ENCODE measurements around the gene XYLB. TPM values are rescaled to one million over a fixed set of nuclear protein-coding genes. Genes with fewer than 3 reads are reported as not detected.

XYLB gene
- total and polyA plus RNA-seq, 4 donors = 0.15 to 6.2 (median 1.6) TPM

DNA sequence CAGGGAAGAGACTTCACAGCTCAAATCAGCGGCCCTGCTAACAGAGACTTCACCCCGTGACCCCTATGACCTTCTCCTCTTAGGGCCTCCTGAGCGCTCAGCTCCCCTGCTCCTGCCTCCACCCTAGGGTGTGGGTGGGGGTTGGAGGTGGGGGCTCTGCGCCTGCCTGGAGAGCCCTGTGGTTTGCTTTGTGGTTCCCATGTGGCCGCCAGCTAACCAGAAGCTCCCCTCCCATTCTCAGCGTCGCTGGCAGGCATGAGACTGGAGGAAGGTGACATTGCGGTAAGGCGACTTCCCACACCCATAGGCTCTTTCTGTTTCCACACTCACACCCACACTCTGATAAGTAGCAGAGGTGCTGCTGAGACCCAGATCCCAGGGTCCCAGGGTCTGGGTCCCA lies 27.6 kb downstream of the XYLB start:
- Histone ChIP-seq H3K27me3 (ENCODE audit: control insufficient read depth in 1 of 2, insufficient read depth in 2 of 2, low read length in 1 of 2) (no peaks in the 10 kb centered on the region), H3K9me3 (ENCODE audit: control insufficient read depth, low read length) (no peaks in the 10 kb centered on the region), H3K27ac (ENCODE audit: low read depth in 1 of 2, low read length in 2 of 2) (no peak overlapping the region), H3K4me3 (ENCODE audit: low read length in 2 of 2) (no peak overlapping the region), H3K4me1 (ENCODE audit: control insufficient read depth in 1 of 2, insufficient read depth in 2 of 2, low read length in 2 of 2) (no peaks in the 10 kb centered on the region), H3K36me3 (ENCODE audit: control insufficient read depth in 1 of 2, insufficient read depth in 2 of 2, low read length in 1 of 2) (no peaks in the 10 kb centered on the region)
- intact Hi-C loops (cut with DNase I) = no loop called here
- ATAC-seq (ENCODE audit: low FRiP score) (no peak), DNase-seq (no peak)
- WGBS, 2 donors = 91 to 92% methylated on average over 9 of the region's 9 CpGs

DNA sequence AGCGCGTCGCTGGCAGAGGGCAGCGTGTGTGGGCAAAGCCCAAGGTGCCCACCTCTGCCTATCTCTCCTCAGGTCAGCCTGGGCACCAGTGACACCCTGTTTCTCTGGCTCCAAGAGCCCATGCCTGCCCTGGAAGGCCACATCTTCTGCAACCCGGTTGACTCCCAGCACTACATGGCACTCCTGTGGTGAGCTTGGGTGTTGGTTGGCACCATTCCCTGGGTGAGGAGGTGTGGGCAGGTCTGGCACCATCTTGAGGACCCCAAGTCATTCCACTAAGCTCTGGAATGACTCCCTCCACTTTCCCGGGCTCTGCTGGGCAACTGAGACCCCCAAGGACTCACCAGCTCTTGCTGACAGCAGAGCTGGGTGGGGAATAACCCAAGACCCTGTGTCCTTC lies 28.5 kb downstream of the XYLB start:
- Histone ChIP-seq H3K27me3 (ENCODE audit: control insufficient read depth in 1 of 2, insufficient read depth in 2 of 2, low read length in 1 of 2) (no peaks in the 10 kb centered on the region), H3K36me3 (ENCODE audit: control insufficient read depth in 1 of 2, insufficient read depth in 2 of 2, low read length in 1 of 2) (no peaks in the 10 kb centered on the region), H3K4me1 (ENCODE audit: control insufficient read depth in 1 of 2, insufficient read depth in 2 of 2, low read length in 2 of 2) (no peaks in the 10 kb centered on the region), H3K9me3 (ENCODE audit: control insufficient read depth, low read length) (no peaks in the 10 kb centered on the region), H3K4me3 (ENCODE audit: low read length in 2 of 2) (no peak overlapping the region), H3K27ac (ENCODE audit: low read depth in 1 of 2, low read length in 2 of 2) (no peak overlapping the region)
- no peak for DNase-seq
- WGBS, 2 donors = 92 to 97% methylated on average over 6 of the region's 6 CpGs
- ATAC-seq (ENCODE audit: low FRiP score) = no peak
- intact Hi-C loops (cut with DNase I) = no loop called here

DNA sequence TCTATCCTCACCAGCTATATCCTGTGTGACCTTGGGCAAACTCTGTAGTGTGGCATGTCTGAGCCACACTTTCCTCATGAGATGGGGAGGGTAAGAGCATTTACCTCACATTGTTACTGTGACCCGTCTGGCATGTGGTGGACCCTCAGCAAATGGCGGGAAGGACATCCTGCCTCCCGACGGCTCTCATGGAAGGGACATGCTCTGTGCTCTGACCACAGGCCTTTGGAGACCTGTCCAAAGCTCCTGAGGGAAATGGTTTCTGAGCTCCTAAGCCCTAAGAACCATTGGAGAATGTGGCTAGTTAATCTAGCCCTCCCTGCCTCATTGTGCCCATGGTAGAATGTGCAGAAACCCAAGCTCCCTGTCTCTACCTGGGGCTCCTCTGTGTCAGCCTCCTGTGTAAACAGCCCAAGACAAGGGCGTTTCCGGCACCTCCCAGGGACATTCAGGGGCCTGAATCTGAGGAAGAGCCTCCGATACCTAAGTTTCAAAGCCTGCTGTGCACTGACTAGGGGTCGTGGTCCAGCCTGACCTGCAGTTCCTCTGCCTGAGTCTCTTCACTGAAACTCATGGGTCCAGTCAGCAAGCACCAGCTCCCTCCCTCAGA lies 29.0 kb downstream of the XYLB start:
- WGBS, 2 donors = 90 to 92% methylated on average over 8 of the region's 8 CpGs

DNA sequence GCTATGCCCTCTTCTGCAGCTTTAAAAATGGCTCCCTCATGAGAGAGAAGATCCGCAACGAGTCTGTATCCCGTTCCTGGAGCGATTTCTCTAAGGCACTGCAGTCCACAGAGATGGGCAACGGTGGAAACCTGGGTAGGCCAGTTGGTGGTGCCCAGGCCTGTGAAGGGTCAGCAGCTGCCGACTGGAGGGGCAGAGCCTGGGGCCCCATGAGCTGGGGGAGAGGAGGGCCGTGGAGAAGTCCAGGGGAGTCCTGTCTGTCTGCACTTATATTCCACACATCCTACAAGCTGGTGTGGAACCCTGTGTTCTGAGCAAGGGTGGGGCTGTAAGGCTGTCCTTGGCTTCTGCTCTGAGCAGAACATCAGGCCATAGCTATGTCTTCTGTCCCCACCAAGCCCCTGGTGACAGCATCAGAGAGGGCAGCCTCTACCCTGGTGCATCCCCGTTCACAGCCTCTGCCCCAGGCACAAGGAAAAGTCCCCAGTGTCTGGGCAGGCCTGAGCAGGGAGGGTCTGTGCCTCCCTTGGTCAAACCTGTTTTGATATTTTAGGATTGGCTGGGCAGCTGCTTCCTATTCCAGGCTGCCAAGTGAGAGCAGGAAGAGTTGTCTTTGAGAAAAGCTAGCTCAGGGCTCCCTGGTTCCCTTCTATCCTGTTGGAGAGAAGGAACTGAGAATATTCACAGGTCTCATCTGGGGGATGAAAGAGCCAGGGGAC lies 29.7 kb downstream of the XYLB start:
- Histone ChIP-seq H3K27ac (ENCODE audit: low read depth in 1 of 2, low read length in 2 of 2) (no peak overlapping the region), H3K9me3 (ENCODE audit: control insufficient read depth, low read length) (no peaks in the 10 kb centered on the region), H3K36me3 (ENCODE audit: control insufficient read depth in 1 of 2, insufficient read depth in 2 of 2, low read length in 1 of 2) (no peaks in the 10 kb centered on the region), H3K4me3 (ENCODE audit: low read length in 2 of 2) (no peak overlapping the region), H3K4me1 (ENCODE audit: control insufficient read depth in 1 of 2, insufficient read depth in 2 of 2, low read length in 2 of 2) (no peaks in the 10 kb centered on the region), H3K27me3 (ENCODE audit: control insufficient read depth in 1 of 2, insufficient read depth in 2 of 2, low read length in 1 of 2) (no peaks in the 10 kb centered on the region)
- DNase-seq (peak in 1 of 2 donors; percentile 48), ATAC-seq (ENCODE audit: low FRiP score) (peak; percentile 13)
- 91 to 93% methylated on average over 8 of the region's 8 CpGs for WGBS, 2 donors
- intact Hi-C loops (cut with DNase I) = no loop called here

More for the DNA sequence above, 29.0 kb downstream of the XYLB start:
- Histone ChIP-seq H3K4me3 (ENCODE audit: low read length in 2 of 2) (no peak overlapping the region), H3K27me3 (ENCODE audit: control insufficient read depth in 1 of 2, insufficient read depth in 2 of 2, low read length in 1 of 2) (no peaks in the 10 kb centered on the region), H3K4me1 (ENCODE audit: control insufficient read depth in 1 of 2, insufficient read depth in 2 of 2, low read length in 2 of 2) (no peaks in the 10 kb centered on the region), H3K36me3 (ENCODE audit: control insufficient read depth in 1 of 2, insufficient read depth in 2 of 2, low read length in 1 of 2) (no peaks in the 10 kb centered on the region), H3K9me3 (ENCODE audit: control insufficient read depth, low read length) (no peaks in the 10 kb centered on the region), H3K27ac (ENCODE audit: low read depth in 1 of 2, low read length in 2 of 2) (no peak overlapping the region)
- DNase-seq (peak in 1 of 2 donors; percentile 25), ATAC-seq (ENCODE audit: low FRiP score) (no peak)
- intact Hi-C loops (cut with DNase I) = no loop called here

DNA sequence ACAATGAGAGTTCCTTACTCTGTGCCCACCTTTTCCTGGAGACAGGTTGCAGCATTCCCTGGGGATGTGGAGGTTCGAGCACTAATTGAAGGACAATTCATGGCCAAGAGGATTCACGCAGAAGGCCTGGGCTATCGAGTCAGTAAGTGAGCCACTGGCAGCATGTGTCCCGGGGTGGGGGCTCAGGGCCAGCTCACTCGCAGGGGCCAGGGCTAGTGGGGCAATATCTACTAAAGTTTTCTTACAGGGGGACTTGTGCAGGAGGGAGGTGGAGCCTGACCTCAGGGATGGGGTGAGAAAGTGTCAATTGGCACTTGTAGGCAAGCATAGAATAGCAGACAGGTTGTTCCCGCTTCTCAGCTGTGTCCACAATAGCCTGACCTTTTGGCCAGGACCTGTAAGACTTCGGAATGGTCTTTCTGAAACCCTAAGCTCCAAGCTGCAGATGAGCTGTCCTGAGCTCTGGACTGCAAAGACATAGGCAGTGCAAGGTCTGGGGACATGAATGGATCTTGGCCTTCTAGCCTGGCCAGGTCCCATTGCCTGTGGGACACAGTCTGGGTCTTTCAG lies 32.7 kb downstream of the XYLB start:
- no peaks in the 10 kb centered on the region for H3K9me3 ChIP-seq (ENCODE audit: control insufficient read depth, low read length)
- H3K36me3 ChIP-seq (ENCODE audit: control insufficient read depth in 1 of 2, insufficient read depth in 2 of 2, low read length in 1 of 2) = no peaks in the 10 kb centered on the region
- no peak for DNase-seq
- H3K4me3 ChIP-seq (ENCODE audit: low read length in 2 of 2) = no peak overlapping the region
- WGBS, 2 donors = 77% methylated on average over 7 of the region's 7 CpGs
- no peaks in the 10 kb centered on the region for H3K27me3 ChIP-seq (ENCODE audit: control insufficient read depth in 1 of 2, insufficient read depth in 2 of 2, low read length in 1 of 2)
- H3K4me1 ChIP-seq (ENCODE audit: control insufficient read depth in 1 of 2, insufficient read depth in 2 of 2, low read length in 2 of 2) = no peaks in the 10 kb centered on the region
- intact Hi-C loops (cut with DNase I) = no loop called here
- ATAC-seq (ENCODE audit: low FRiP score) = no peak
- H3K27ac ChIP-seq (ENCODE audit: low read depth in 1 of 2, low read length in 2 of 2) = no peak overlapping the region

DNA sequence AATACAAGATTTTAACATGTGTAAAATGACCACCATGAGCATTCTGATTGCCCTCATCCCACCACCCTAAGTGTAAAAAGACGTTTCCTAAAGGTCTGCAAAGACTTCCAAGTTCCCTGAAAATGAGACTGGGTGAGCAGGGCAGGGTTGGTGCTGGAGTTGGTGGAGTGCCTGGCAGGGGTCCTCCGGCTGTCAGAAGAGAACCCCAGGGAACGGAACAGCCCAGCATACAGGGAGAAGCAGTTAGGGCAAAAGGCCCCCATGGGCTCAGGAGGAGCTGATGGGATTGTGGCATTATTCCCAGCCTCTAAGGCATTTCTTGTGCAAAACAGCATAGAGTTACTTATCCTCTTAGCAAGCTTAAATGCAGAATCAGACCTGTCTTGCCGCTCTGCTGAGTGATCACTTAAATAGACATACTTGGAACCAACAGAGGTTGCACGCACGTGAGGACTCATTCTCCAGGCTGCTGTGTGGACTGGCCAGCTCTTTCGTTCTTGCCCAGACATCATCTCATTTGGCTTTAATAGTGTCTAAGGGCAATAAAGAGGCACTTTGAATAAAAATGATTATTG lies 36.0 kb downstream of the XYLB start:
- Histone ChIP-seq H3K27me3 (ENCODE audit: control insufficient read depth in 1 of 2, insufficient read depth in 2 of 2, low read length in 1 of 2) (no peaks in the 10 kb centered on the region), H3K9me3 (ENCODE audit: control insufficient read depth, low read length) (peaks cover 2% of the 10 kb centered on the region), H3K4me3 (ENCODE audit: low read length in 2 of 2) (no peak overlapping the region), H3K4me1 (ENCODE audit: control insufficient read depth in 1 of 2, insufficient read depth in 2 of 2, low read length in 2 of 2) (no peaks in the 10 kb centered on the region), H3K36me3 (ENCODE audit: control insufficient read depth in 1 of 2, insufficient read depth in 2 of 2, low read length in 1 of 2) (no peaks in the 10 kb centered on the region), H3K27ac (ENCODE audit: low read depth in 1 of 2, low read length in 2 of 2) (no peak overlapping the region)
- ATAC-seq (ENCODE audit: low FRiP score) (no peak), DNase-seq (no peak)
- WGBS, 2 donors = 59 to 64% methylated on average over 7 of the region's 7 CpGs
- intact Hi-C loops (cut with DNase I) = no loop called here

DNA sequence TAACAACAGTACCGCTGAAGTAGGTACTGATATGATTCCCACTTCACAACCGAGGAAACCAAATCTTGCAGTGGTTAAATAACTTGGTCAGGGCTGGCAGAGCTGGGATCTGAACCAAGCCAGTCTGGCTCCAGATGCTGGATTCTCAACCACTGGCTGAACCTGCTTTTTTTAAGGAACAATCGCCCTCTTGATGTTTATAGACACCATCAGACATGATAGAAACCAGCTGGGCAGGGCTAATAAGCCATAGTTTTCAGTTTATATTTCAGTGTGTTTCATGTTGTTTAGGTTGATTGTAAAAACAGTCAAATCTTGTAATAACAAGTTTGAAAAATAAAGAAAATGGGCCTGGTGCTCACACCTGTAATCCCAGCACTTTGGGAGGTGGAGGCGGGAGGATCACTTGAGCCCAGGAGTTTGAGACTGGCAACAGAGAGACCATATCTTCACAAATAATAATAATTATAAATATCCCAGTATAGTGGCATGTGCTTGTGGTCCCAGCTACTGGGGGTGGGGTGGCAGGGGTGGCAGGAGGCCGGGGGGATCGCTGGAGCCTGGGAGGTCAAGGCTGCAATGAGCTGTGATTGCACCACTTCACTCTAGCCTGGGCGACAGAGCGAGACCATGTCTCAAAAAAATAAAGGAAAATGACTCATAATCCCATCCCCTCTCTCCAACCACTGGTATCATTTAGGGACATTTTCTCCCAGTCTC lies 36.7 kb downstream of the XYLB start:
- intact Hi-C loops (cut with DNase I) = no loop called here
- no peaks in the 10 kb centered on the region for H3K36me3 ChIP-seq (ENCODE audit: control insufficient read depth in 1 of 2, insufficient read depth in 2 of 2, low read length in 1 of 2)
- no peak overlapping the region for H3K27ac ChIP-seq (ENCODE audit: low read depth in 1 of 2, low read length in 2 of 2)
- H3K27me3 ChIP-seq (ENCODE audit: control insufficient read depth in 1 of 2, insufficient read depth in 2 of 2, low read length in 1 of 2) = no peaks in the 10 kb centered on the region
- no peak overlapping the region for H3K4me3 ChIP-seq (ENCODE audit: low read length in 2 of 2)
- no peaks in the 10 kb centered on the region for H3K4me1 ChIP-seq (ENCODE audit: control insufficient read depth in 1 of 2, insufficient read depth in 2 of 2, low read length in 2 of 2)
- DNase-seq (no peak), ATAC-seq (ENCODE audit: low FRiP score) (no peak)
- WGBS, 2 donors = 80 to 82% methylated on average over 8 of the region's 8 CpGs
- peaks cover 2% of the 10 kb centered on the region for H3K9me3 ChIP-seq (ENCODE audit: control insufficient read depth, low read length)

DNA sequence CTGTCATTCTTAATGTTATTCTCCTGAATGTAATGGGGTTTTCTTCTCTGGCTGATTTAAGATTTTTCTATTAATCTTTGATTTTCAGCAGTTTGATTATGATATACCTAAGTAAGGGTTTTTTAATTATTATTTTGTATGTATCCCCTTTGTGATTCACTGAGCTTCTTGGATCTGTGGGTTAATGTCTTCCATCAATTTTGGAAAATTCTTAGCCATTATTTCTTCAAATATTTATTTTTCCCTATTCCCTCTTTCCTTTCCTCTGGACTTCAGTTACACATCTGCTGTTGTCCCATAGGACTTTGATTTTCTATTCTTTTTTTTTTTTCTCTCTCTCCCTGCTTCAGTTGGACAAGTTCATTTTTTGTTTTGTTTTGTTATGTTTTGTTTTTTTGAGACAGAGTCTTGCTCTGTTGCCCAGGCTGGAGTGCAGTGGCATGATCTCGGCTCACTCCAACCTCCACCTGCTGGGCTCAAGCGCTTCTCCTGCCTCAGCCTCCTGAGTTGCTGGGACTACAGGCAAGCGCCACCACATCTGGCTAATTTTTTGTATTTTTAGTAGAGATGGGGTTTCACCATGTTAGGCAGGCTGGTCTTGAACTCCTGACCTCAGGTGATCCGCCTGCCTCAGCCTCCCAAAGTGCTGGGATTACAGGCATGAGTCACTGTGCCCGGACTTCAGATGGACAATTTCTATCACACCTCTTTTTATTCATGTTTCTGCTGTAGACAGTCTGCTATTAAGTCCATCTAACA lies 40.6 kb downstream of the XYLB start:
- DNase-seq (no peak), ATAC-seq (ENCODE audit: low FRiP score) (no peak)
- WGBS, 2 donors = 98% methylated on average over 5 of the region's 5 CpGs
- H3K9me3 ChIP-seq (ENCODE audit: control insufficient read depth, low read length) = peaks cover 2% of the 10 kb centered on the region
- intact Hi-C loops (cut with DNase I) = no loop called here
- H3K4me3 ChIP-seq (ENCODE audit: low read length in 2 of 2) = no peak overlapping the region
- no peaks in the 10 kb centered on the region for H3K4me1 ChIP-seq (ENCODE audit: control insufficient read depth in 1 of 2, insufficient read depth in 2 of 2, low read length in 2 of 2)
- no peaks in the 10 kb centered on the region for H3K27me3 ChIP-seq (ENCODE audit: control insufficient read depth in 1 of 2, insufficient read depth in 2 of 2, low read length in 1 of 2)
- no peak overlapping the region for H3K27ac ChIP-seq (ENCODE audit: low read depth in 1 of 2, low read length in 2 of 2)
- H3K36me3 ChIP-seq (ENCODE audit: control insufficient read depth in 1 of 2, insufficient read depth in 2 of 2, low read length in 1 of 2) = no peaks in the 10 kb centered on the region
